ENCODE data around the gene OSM.

DNA sequence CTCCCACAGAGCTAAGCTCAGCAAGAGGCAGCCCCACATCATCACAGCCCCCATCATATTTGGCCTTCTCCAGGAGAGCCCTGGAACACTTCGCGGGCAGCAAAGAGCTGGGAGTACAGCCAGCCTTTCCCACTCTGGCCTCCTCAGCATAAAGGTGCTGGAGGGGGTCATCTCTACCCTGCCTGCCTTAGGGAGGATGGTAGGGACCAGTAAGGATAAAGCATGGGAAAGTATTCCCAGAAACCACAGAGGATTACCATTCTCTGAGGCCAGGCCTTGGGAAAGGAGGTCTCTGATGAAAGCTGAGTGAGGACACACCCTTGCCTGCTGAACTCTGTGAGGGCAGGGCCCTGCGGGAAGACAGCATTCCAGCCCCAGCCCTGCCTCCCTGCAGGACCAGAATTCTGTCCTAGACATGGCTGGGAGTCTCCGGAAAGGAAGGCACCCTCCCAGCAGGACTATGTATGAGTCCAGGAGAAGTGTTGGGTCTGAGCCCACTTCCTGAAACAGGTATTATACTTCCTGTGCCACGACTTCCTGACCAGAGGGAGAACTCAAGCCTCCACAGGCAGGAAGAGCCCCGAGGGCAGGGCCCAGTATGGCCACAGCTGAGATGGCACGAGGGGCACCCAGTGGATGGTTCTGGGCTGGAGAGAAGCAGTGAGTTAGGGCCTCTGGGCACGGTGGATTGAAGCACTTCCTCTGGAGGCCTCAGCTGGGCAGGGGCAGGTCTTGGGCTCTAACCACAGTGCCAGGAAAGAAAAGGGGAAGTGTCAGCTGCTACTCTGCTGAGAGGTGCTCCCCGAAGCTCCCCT, 35.6 kb upstream of the OSM start:
- TF ChIP-seq TEAD4 (IDR thresholded peaks at IDR 0.05; ENCODE audit: borderline replicate concordance, insufficient read depth) (no peak), RAD21 (IDR thresholded peaks at IDR 0.05; ENCODE audit: low read length) (no peak), POLR2AphosphoS5 (IDR thresholded peaks at IDR 0.05; ENCODE audit: low read depth, low read length) (no peak), YY1 (IDR thresholded peaks at IDR 0.05; ENCODE audit: low read depth) (no peak), ZBTB33 (IDR thresholded peaks at IDR 0.05; ENCODE audit: borderline replicate concordance, low read depth) (no peak), TAF1 (IDR thresholded peaks at IDR 0.05; ENCODE audit: borderline replicate concordance, low read depth, low read length) (no peak), FOXJ3 (CRISPR knock-in tag; IDR thresholded peaks at IDR 0.05) (no peak), NFIC (IDR thresholded peaks at IDR 0.05; ENCODE audit: borderline replicate concordance) (no peak), RFX5 (IDR thresholded peaks at IDR 0.05; ENCODE audit: low read length) (no peak), SMC3 (IDR thresholded peaks at IDR 0.05; ENCODE audit: low read depth, low read length) (no peak)
- TF ChIP-seq, protein P1, sequence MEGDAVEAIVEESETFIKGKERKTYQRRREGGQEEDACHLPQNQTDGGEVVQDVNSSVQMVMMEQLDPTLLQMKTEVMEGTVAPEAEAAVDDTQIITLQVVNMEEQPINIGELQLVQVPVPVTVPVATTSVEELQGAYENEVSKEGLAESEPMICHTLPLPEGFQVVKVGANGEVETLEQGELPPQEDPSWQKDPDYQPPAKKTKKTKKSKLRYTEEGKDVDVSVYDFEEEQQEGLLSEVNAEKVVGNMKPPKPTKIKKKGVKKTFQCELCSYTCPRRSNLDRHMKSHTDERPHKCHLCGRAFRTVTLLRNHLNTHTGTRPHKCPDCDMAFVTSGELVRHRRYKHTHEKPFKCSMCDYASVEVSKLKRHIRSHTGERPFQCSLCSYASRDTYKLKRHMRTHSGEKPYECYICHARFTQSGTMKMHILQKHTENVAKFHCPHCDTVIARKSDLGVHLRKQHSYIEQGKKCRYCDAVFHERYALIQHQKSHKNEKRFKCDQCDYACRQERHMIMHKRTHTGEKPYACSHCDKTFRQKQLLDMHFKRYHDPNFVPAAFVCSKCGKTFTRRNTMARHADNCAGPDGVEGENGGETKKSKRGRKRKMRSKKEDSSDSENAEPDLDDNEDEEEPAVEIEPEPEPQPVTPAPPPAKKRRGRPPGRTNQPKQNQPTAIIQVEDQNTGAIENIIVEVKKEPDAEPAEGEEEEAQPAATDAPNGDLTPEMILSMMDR (IDR thresholded peaks at IDR 0.05), result no peak

All from SK-N-SH (cell line).